PC-9 (cell line): ENCODE results near the gene MCC. TPM values are rescaled to one million over a fixed set of nuclear protein-coding genes. Genes with fewer than 3 reads are reported as not detected.

ENCODE experiments used
- BruUV-seq: library from RNA; stranded (reverse); fragments of 400-500 nt; replicated peaks from 2 replicates; lab custom pipeline; 2021; lab: Mats Ljungman, UMichigan
- CTCF ChIA-PET: fragments of 300-600 bp; sonication (Branson Sonifier 250); formaldehyde crosslinking; loops from one replicate; lab custom pipeline; 2022; ENCODE audit warnings: antibody characterized with exemption; lab: Charles Lee
- POLR2A ChIA-PET: fragments of 300-600 bp; sonication (Branson Sonifier 250); formaldehyde crosslinking; loops from one replicate; lab custom pipeline; 2022; ENCODE audit warnings: antibody characterized with exemption; ENCODE audit not compliant: unreplicated experiment; lab: Charles Lee
- DNase-seq, 2 experiments: peaks; one replicate each; pipeline versions ENCODE4 v3.0.0 to v3.0.0-alpha.2; 2015 to 2022; ENCODE audit warnings: mixed read lengths in 1 of 2
- H2AFZ ChIP-seq: fragments of 200-600 bp; sonication (generic); 2 replicates; pipeline ENCODE4 v1.8.1; 2017; ENCODE audit warnings: antibody characterized with exemption
- H3F3A ChIP-seq: fragments of 200-600 bp; sonication (generic); 2 replicates; pipeline ENCODE4 v1.8.1; 2017; ENCODE audit warnings: antibody characterized with exemption, mild to moderate bottlenecking, low read depth; ENCODE audit not compliant: insufficient read depth
- H3K27ac ChIP-seq: fragments of 200-600 bp; sonication (generic); 2 replicates; pipeline ENCODE4 v1.6.1; 2016; ENCODE audit warnings: mixed run types
- H3K27me3 ChIP-seq: fragments of 200-600 bp; sonication (generic); 2 replicates; pipeline ENCODE4 v1.6.1; 2016; ENCODE audit warnings: low read depth, mixed run types; ENCODE audit not compliant: insufficient read depth
- H3K36me3 ChIP-seq: fragments of 200-600 bp; sonication (generic); 2 replicates; pipeline ENCODE4 v1.6.1; 2016; ENCODE audit warnings: low read depth, mixed run types
- H3K4me1 ChIP-seq: fragments of 200-600 bp; sonication (generic); replicated peaks from 2 replicates; pipeline ENCODE4 v1.6.1; 2016; ENCODE audit warnings: mixed run types; ENCODE audit not compliant: insufficient read depth
- H3K4me2 ChIP-seq: fragments of 200-600 bp; sonication (generic); 2 replicates; pipeline ENCODE4 v1.6.1; 2017; ENCODE audit warnings: mixed run types
- H3K4me3 ChIP-seq: fragments of 200-600 bp; sonication (generic); 2 replicates; pipeline ENCODE4 v1.6.1; 2016; ENCODE audit warnings: mixed run types
- H3K79me2 ChIP-seq: fragments of 200-600 bp; sonication (generic); 2 replicates; pipeline ENCODE4 v1.6.1; 2017; ENCODE audit warnings: low read depth, mixed run types
- H3K9me2 ChIP-seq: fragments of 200-600 bp; sonication (generic); 2 replicates; pipeline ENCODE4 v1.8.1; 2017; ENCODE audit warnings: mild to moderate bottlenecking; ENCODE audit not compliant: insufficient read depth
- H3K9me3 ChIP-seq: fragments of 200-600 bp; sonication (generic); 2 replicates; pipeline ENCODE4 v1.8.1; 2016; ENCODE audit warnings: low read depth; ENCODE audit not compliant: insufficient read depth
- H4K20me1 ChIP-seq: fragments of 200-600 bp; sonication (generic); 2 replicates; pipeline ENCODE4 v1.8.1; 2017; ENCODE audit not compliant: insufficient read depth
- CTCF ChIP-seq: fragments of 200-600 bp; sonication (generic); conservative IDR thresholded peaks from 2 replicates; pipeline ENCODE4 v1.6.1; 2017; ENCODE audit warnings: mixed run types, antibody characterized with exemption, mild to moderate bottlenecking, moderate library complexity
- EZH2 ChIP-seq: fragments of 200-600 bp; sonication (generic); IDR thresholded peaks from 2 replicates; pipeline ENCODE4 v1.8.0; 2017; ENCODE audit warnings: antibody characterized with exemption, low read depth
- intact Hi-C: fragments of 100-400 bp; cut with micrococcal nuclease; formaldehyde crosslinking; loops from one replicate; pipeline ENCODE4 v1.10.0; 2022; ENCODE audit not compliant: unreplicated experiment
- total RNA-seq: library from RNA; stranded (reverse); gene quantifications from 2 replicates; pipeline ENCODE4 v1.2.3, GENCODE V29; 2021

The MCC gene
- total RNA-seq, 1 experiment from 2014 or later: 2.5 TPM

- H2AFZ ChIP-seq: no peak overlapping the region
- H4K20me1 ChIP-seq: no peaks in the 10 kb centered on the region
- no peak overlapping the region for H3K27ac ChIP-seq
- H3F3A ChIP-seq: no peaks in the 10 kb centered on the region
- H3K36me3 ChIP-seq: no peaks in the 10 kb centered on the region
- no peaks in the 10 kb centered on the region for H3K9me2 ChIP-seq
- no peak overlapping the region for H3K4me2 ChIP-seq
- no TSS peak for BruUV-seq
- no peaks in the 10 kb centered on the region for H3K79me2 ChIP-seq
- no peak for DNase-seq
- H3K27me3 ChIP-seq: no peaks in the 10 kb centered on the region
- TF ChIP-seq CTCF: no peak
- TF ChIP-seq EZH2: no peak
- no peaks in the 10 kb centered on the region for H3K9me3 ChIP-seq
- ChIA-PET CTCF (no interaction called here), POLR2A (no interaction called here)
- H3K4me3 ChIP-seq: no peak overlapping the region
- intact Hi-C loops: no loop called here
- H3K4me1 ChIP-seq: no peaks in the 10 kb centered on the region
Measured at GRCh38 chr5:113245427-113246225, 242.6 kb downstream of the MCC start.

- Histone ChIP-seq H3K79me2 (no peaks in the 10 kb centered on the region), H3K27me3 (no peaks in the 10 kb centered on the region), H3K4me1 (no peaks in the 10 kb centered on the region), H3K9me3 (no peaks in the 10 kb centered on the region), H2AFZ (no peak overlapping the region), H3K4me2 (no peak overlapping the region), H3K27ac (no peak overlapping the region), H4K20me1 (no peaks in the 10 kb centered on the region), H3K4me3 (no peak overlapping the region), H3K9me2 (no peaks in the 10 kb centered on the region), H3F3A (no peaks in the 10 kb centered on the region), H3K36me3 (no peaks in the 10 kb centered on the region)
- TF ChIP-seq EZH2 (no peak), CTCF (no peak)
- ChIA-PET POLR2A (no interaction called here), CTCF (no interaction called here)
- intact Hi-C loops: no loop called here
- no TSS peak for BruUV-seq
- no peak for DNase-seq
Measured at GRCh38 chr5:113244966-113245365, 243.3 kb downstream of the MCC start.

- CTCF ChIA-PET: no interaction called here
- DNase-seq: no peak
- H3K4me3 ChIP-seq: no peak overlapping the region
- no peaks in the 10 kb centered on the region for H3K9me3 ChIP-seq
- H3K79me2 ChIP-seq: no peaks in the 10 kb centered on the region
- H3K9me2 ChIP-seq: no peaks in the 10 kb centered on the region
- H3K27me3 ChIP-seq: no peaks in the 10 kb centered on the region
- no peak overlapping the region for H3K4me2 ChIP-seq
- H3K36me3 ChIP-seq: no peaks in the 10 kb centered on the region
- H3K4me1 ChIP-seq: no peaks in the 10 kb centered on the region
- no peak overlapping the region for H3K27ac ChIP-seq
- H2AFZ ChIP-seq: no peak overlapping the region
- intact Hi-C loops: no loop called here
- H3F3A ChIP-seq: no peaks in the 10 kb centered on the region
- no peaks in the 10 kb centered on the region for H4K20me1 ChIP-seq
- no TSS peak for BruUV-seq
- TF ChIP-seq EZH2 (no peak), CTCF (no peak)
- POLR2A ChIA-PET: no interaction called here
Measured at GRCh38 chr5:113243349-113243664, 244.9 kb downstream of the MCC start.
